Renal pelvis (tissue), 4 donors: ENCODE results near the gene MRPL55. TPM values are rescaled to one million over a fixed set of nuclear protein-coding genes. Genes with fewer than 3 reads are reported as not detected.

Source experiments
- DNase-seq: peaks from one replicate; pipeline ENCODE4 v3.0.0-alpha.2; 2013
- polyA plus RNA-seq, 3 donors: library from polyadenylated mRNA; unstranded; fragments of 120-200 nt; gene quantifications; one replicate each; pipeline ENCODE4 v1.2.1, GENCODE V29; 2013; ENCODE audit not compliant: insufficient read length in 3 of 3

The MRPL55 gene
- polyA plus RNA-seq, 3 donors, result 48.5 to 55.6 (median 54.4) TPM

GRCh38 chr1:228152097-228152917, 43.2 kb upstream of the MRPL55 start:
- DNase-seq, result no peak

DNA sequence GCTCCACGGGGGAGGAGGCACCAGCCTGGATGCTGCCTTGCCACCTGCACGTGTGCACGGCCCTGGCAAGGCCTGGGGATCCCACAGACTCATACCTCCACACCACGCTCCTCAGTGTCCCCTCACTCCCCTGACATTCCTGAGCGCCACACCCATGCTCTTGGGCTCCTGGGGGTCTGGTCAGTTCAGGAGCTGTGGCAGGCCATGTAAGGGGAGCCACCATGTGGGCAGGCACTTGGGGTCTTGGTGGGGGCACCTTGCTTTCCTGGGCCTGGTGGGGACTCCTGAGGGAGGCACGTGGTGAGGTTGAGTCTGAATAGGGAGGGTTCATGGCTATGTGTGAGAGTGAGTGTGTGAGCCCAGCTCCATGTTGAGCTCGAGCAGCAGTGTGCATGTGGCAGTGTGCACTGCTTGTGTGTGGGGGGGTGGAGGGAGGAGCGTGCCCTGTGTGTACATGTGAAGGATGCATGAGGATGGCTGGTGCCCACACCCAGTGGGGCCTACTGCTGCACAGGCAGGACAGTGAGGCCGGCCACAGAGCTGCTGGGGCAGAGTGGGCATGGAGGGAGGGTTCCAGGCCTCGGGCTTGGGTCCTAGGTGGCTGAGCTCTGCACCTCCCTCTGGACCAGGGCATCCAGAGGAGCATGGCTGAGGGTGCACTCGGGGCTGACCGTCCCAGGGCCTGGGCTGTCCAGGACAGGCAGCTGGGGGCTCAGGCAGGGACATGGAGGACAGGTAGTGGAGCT, 42.3 kb upstream of the MRPL55 start:
- no peak for DNase-seq

DNA sequence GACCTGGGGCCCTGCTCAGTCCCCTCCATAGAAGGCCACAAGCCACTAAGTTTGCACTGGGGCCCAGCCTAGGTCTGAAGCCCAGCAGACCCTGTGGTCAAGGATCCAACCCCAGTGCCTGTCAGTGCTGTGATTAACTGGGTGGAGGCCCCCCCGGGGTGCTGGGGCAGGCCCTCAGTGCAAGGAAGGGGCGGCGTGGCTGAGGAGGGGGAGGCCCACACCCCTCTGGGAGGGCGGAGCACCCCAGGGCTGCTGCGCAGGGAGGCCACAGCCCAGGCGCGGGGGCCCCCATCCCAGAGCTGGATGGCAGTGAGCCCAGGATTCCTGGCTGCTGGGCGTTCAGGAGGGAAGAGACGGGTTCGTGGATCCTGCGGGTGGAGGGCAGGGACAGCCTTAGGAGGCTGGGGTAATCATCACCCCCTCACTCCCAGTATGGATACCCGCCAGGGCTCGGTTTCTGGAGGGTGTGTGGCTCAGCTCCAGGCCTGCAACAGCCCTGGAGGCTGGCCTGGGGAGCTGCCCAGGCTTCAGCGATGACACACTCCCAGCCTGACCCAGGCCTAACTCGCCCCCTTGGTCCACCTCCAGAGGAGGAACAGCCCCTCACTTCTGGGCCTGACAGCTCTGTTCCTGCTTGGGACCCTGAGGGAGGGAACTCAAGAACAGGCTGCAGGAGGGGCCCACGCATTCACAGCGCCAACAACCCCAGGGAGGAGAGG, 41.5 kb upstream of the MRPL55 start:
- no peak for DNase-seq

GRCh38 chr1:228150120-228150460, 41.0 kb upstream of the MRPL55 start:
- no peak for DNase-seq

DNA sequence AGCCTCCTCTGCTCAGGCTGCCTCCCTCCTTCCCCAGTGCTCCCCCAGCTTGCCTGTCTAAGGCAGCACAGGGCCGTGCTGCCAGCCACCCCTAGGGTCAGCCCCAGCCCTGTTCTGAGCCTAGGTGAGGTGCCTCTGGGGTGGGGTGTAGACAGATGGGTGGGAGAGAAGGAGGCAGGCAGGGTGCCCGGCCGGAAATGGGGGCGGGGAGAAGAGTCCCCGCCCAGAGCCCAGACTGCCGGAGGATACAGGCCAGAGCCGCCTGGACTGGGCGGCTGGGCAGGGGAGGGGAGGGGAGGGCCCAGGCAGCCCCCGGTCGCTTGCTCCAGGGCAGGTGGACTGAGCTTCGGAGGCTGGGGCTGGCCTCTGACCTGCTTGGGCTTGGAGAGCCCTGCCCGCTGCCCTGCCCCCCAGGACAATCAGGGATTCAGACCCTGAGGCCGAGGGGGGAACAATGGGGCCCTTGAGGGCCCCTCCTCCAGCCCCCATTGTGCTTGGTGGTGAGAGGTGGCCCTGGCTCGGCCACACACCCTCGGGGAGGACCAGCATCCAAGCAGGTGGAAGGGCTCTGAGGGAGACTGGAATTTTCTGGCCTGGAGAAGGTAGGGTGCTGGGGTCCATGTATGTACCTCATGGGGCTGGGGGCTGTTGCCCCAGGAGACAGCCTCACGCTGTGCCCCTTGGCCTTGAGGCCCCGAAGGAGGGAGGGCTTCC, 40.5 kb upstream of the MRPL55 start, which contains the start of gene GJC2:
Gene GJC2, plus strand, starts transcription at position 525 of the 714 bp plus-strand sequence. CDS start 7,829 bp downstream, outside the sequence.
- DNase-seq, result no peak

- no peak for DNase-seq
Observed at GRCh38 chr1:228148935-228149405, 39.9 kb upstream of the MRPL55 start.

- no peak for DNase-seq
Observed at GRCh38 chr1:228148196-228148861, 39.2 kb upstream of the MRPL55 start.

DNA sequence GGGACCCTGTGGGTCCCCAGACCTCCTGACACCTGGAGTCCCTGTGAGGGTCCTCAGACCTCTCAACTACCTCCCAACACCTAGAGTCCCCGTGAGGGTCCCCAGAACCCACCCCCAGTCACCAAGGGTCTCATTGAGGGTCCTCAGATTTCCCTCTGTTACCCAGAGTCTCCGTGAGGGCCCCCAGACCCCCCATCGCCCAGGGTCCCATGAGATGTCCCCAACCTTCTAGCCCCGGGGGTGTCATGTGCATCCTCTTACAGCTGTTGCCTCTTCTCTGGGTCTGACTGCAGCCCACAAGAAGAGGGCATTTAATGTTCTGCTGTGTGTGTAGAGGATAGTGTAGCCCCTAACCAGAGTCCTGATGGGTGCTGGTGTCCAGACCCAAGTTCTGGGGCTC, 38.7 kb upstream of the MRPL55 start:
- DNase-seq, result no peak

DNA sequence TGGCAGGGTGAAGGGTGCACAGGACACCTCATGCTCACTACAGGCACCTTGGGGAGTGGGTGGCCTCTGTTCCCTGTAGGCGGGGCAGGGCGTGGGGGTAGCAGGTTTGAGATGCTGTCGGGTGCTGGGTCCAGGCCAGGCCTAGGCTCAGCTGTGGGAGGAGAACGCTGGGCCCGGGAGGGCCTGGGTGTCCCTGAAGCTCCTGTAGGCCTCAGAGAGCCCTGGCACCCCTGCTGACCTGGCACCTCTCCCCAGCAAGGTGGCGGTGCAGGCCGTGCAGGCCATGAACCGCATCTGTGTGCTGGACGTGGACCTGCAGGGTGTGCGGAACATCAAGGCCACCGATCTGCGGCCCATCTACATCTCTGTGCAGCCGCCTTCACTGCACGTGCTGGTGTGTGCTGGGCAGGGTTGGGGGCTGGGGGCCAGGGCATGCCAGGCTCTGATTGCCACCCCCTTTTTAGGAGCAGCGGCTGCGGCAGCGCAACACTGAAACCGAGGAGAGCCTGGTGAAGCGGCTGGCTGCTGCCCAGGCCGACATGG, 38.1 kb upstream of the MRPL55 start:
- no peak for DNase-seq

- DNase-seq, result no peak
Observed at GRCh38 chr1:228146417-228147150, 37.5 kb upstream of the MRPL55 start.

DNA sequence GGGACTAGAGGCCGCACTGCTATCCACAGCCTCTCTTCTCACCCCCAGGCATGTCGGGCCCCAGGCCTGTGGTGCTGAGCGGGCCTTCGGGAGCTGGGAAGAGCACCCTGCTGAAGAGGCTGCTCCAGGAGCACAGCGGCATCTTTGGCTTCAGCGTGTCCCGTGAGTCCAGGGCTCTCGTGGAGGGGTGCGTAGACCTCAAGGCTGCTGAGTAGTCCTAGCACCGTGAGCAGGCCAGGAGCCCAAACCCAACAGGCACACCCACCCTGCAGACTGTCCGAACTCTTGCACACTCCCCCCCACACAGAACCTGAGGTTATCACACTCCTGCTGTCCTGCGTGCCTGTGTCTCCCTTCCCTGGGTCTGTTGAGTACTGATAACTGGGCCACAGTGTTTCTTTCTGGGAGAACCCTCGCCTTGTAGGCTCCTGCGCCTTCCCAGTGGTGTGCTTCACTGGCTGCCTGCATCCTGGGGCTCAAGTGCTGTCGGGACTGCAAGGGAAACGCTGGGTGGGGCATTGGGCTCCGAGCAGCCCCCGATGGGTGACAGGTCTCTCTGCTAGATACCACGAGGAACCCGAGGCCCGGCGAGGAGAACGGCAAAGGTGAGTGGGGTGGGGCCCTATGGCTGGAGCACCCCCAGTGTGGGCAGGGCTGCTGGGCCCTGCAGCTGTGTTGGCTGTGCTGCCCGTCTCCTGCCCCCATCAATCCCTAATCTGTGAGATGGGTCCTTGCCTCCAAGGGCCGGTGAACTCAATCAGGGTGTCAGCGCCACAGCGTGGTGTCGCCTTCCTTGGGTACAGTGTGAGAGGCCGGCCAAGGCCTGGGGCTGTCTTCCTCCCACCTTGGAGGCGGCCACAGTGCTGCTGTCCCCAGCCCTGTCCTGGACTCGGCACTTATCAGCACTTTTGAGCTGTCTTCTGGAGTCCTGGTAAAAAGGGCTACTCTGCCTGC, 36.6 kb upstream of the MRPL55 start:
- DNase-seq, result no peak

DNA sequence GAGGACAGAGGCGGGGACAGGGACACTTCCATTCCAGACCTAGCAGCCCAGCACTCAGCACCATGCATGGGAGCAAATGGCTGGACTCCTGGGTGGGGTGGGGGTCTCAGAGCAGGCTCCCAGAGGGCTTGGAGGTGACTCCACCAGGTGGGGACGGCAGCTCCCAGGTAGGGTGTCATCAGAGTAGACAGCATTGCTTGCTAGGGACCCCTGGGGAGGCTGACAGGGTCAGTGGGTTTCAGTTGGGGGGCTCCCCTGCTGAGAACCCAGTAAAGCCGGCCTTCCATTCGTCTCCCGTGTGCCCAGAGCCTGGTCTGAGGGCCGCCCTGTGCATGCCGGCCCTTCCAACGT, 35.9 kb upstream of the MRPL55 start:
- DNase-seq, result no peak

DNA sequence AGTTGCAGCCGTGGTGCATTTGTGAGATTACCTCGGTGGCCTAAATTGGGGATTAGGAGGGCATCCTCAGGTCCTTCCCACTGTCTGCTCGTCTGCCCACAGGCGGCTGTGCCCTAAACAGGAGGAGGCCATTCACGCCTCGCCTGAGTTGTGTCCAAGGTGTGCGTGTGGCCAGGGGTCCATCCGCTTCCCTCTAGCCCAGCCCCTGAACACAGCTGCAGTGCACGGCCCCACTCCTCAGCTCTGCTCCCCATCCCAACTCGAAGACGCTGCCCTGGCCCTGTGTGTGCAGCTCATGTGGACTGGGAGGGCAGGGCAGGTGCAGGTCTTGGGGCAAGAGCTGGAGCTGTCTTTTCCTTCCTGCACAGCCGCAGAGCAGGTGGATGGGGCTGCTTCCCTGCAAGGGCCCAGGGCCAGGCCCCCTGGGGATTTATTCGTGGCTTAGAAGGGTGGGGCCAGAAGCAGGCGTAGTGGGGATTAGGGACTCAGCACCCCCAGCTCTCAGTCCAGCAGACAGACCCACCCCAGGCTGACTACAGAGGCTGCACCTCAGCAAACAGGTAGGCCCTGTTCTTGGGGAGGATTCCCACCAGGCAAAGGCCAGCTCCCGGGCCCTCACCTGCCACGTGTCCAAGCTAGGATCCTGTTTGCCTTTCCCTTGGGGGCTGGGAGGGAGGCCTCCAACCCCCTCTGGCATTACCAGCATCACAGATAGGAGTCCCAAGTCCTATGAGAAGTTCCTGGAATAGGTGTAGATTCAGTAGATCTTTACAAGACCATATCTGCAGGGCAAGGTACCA, 35.3 kb upstream of the MRPL55 start:
- DNase-seq, result no peak

GRCh38 chr1:228143480-228144192, 34.5 kb upstream of the MRPL55 start:
- no peak for DNase-seq

DNA sequence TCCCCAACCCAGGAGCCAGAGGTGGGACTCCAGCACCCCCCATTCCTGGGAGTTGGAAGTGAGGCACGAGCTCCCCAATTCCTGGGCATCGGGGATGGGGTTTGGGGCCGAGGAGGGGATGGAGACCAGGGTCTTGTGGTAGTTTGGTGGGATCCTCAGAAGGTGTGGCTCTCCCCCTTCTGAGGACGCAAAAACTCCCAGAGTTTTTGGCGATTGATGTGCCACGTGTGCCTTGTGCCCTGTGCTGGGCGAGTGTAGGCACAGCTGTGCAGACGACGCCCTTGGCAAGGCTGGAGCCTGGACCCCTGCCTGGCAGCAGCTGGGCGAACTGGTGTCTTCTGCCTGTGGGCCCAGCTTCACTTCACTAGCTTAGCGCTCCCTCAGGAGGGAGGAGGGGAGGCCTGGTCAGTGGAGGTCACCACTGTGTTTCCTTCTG, 33.6 kb upstream of the MRPL55 start:
- DNase-seq, result no peak

DNA sequence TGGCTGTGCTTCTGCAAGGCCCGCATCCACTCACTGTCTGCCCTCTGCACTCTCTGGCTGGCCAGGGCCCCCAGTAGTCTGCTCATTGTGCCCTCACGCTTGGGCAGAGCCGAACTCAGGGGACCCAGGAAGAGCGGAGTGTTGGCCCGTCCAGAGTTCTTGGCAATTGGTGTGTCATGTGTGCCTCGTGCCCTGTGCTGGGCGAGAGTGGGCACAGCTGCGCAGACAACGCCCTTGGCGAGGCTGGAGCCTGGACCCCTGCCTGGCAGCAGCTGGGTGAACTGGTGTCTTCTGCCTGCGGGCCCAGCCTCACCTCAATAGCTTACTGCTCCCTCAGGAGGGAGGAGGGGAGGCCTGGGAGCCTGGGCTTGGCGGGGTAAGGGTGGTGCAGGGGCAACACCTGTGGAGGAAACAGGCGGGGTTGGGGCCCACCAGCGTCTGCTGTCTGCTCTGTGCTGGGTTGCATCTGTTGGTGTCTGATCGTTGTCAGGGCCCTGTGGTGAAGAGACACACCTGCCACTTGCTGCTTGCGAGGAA, 33.1 kb upstream of the MRPL55 start:
- DNase-seq, result no peak
